ENCODE data around the gene C11orf68. TPM values are rescaled to one million over a fixed set of nuclear protein-coding genes. Genes with fewer than 3 reads are reported as not detected.

Gene C11orf68
- total RNA-seq, 1 donor from 2014 or later = 83.5 TPM

DNA sequence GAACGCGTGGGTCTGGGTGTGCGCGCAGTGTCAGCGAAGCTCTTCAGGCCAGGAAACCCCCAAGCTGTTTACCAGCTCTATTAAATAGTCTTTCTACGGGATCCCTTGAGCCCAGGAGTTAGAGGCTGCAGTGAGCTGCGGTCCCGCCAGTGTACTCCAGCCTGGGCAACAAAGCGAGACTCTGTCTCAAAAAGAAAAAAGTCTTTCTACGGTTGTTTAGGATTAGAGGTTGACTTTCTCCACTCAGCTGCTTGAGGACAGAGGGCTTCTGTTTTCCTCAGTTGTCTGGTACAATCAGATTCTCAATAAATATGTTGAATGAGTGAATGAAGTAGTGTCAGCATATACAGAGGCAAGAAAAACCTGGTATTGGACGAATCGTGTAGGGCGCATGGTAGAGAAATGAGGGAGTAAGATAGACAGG lies 43.3 kb upstream of the C11orf68 start:
- Mint-ChIP-seq H3K9me3 (ENCODE audit: unreplicated experiment) (no peaks in the 10 kb centered on the region), H3K36me3 (ENCODE audit: unreplicated experiment) (peaks cover 13% of the 10 kb centered on the region), H3K4me3 (ENCODE audit: unreplicated experiment) (peak overlapping the region; percentile 92), H3K27ac (ENCODE audit: unreplicated experiment) (peak overlapping the region; percentile 62), H3K27me3 (ENCODE audit: unreplicated experiment) (peaks cover 2% of the 10 kb centered on the region), H3K4me1 (ENCODE audit: unreplicated experiment) (peaks cover 25% of the 10 kb centered on the region)
- TF ChIP-seq, protein P1, sequence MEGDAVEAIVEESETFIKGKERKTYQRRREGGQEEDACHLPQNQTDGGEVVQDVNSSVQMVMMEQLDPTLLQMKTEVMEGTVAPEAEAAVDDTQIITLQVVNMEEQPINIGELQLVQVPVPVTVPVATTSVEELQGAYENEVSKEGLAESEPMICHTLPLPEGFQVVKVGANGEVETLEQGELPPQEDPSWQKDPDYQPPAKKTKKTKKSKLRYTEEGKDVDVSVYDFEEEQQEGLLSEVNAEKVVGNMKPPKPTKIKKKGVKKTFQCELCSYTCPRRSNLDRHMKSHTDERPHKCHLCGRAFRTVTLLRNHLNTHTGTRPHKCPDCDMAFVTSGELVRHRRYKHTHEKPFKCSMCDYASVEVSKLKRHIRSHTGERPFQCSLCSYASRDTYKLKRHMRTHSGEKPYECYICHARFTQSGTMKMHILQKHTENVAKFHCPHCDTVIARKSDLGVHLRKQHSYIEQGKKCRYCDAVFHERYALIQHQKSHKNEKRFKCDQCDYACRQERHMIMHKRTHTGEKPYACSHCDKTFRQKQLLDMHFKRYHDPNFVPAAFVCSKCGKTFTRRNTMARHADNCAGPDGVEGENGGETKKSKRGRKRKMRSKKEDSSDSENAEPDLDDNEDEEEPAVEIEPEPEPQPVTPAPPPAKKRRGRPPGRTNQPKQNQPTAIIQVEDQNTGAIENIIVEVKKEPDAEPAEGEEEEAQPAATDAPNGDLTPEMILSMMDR (IDR thresholded peaks at IDR 0.05) = no peak
- no peak for DNase-seq (ENCODE audit: extremely low spot score, unreplicated experiment)

DNA sequence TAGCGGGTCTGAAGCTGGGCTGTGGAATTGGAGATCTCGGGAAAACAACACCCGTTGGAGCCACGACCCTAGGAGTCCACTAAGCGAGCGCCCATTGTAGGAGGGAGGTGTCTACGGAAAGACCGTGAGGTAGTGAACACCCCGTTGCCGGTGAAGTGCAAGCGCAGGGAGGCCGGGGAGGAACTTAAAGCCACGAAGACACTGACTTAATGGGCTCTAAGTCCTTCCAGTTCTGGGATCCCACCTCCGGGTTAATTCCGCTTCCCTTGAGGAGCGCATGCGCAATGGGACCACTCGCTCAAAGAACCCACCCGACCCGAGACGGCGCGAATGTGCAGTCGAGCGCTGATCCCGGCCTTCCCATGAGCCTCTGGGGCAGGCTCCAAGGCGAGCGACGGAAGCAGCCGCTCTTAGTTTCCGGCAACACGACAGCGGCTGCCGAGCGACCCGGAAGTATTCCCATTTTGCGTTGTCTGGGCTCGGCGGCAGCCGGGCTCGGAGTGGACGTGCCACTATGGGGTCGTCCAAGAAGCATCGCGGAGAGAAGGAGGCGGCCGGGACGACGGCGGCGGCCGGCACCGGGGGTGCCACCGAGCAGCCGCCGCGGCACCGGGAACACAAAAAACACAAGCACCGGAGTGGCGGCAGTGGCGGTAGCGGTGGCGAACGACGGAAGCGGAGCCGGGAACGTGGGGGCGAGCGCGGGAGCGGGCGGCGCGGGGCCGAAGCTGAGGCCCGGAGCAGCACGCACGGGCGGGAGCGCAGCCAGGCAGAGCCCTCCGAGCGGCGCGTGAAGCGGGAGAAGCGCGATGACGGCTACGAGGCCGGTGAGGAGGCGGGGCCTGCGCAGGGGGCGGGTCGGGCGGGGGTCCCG lies 42.6 kb upstream of the C11orf68 start, which contains the start of gene SART1:
TSS of gene SART1 (plus strand) at position 468 of the 874 bp plus-strand sequence. CDS start at position 515, 47 bp downstream.
- Mint-ChIP-seq H3K27ac (ENCODE audit: unreplicated experiment) (peak within 1 kb of the TSS; percentile 97), H3K4me3 (ENCODE audit: unreplicated experiment) (peak within 1 kb of the TSS; percentile 92), H3K27me3 (ENCODE audit: unreplicated experiment) (peaks cover 2% of the 10 kb centered on the region), H3K4me1 (ENCODE audit: unreplicated experiment) (peaks cover 25% of the 10 kb centered on the region), H3K36me3 (ENCODE audit: unreplicated experiment) (peaks cover 10% of the 10 kb centered on the region), H3K9me3 (ENCODE audit: unreplicated experiment) (no peaks in the 10 kb centered on the region)
- peak; percentile 99 for DNase-seq (ENCODE audit: extremely low spot score, unreplicated experiment)
- TF ChIP-seq, protein P1 (IDR thresholded peaks at IDR 0.05) = no peak

DNA sequence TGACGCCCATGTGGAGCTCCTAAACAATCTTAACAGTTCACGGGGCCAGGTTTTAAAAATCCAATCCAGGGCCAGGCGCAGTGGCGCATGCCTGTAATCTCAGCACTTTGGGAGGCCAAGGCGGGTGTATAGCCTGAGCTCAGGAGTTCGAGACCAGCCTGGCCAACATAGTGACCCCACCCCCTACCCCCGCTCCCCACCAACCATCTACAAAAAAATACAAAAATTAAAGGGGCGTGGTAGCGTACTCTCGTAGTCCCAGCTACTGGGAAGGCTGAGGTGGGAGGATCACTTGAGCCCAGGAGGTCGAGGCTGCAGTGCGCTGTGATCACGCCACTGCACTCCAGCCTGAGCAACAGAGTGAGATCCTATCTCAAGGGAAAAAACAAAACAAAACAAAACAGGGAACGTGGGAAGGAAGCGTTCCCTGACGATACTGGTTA lies 42.0 kb upstream of the C11orf68 start:
- H3K9me3 Mint-ChIP-seq (ENCODE audit: unreplicated experiment) = no peaks in the 10 kb centered on the region
- H3K27ac Mint-ChIP-seq (ENCODE audit: unreplicated experiment) = peak overlapping the region; percentile 97
- H3K4me1 Mint-ChIP-seq (ENCODE audit: unreplicated experiment) = peaks cover 25% of the 10 kb centered on the region
- TF ChIP-seq, protein P1 (IDR thresholded peaks at IDR 0.05) = no peak
- peaks cover 2% of the 10 kb centered on the region for H3K27me3 Mint-ChIP-seq (ENCODE audit: unreplicated experiment)
- peaks cover 7% of the 10 kb centered on the region for H3K36me3 Mint-ChIP-seq (ENCODE audit: unreplicated experiment)
- DNase-seq (ENCODE audit: extremely low spot score, unreplicated experiment) = no peak
- peak overlapping the region; percentile 92 for H3K4me3 Mint-ChIP-seq (ENCODE audit: unreplicated experiment)

DNA sequence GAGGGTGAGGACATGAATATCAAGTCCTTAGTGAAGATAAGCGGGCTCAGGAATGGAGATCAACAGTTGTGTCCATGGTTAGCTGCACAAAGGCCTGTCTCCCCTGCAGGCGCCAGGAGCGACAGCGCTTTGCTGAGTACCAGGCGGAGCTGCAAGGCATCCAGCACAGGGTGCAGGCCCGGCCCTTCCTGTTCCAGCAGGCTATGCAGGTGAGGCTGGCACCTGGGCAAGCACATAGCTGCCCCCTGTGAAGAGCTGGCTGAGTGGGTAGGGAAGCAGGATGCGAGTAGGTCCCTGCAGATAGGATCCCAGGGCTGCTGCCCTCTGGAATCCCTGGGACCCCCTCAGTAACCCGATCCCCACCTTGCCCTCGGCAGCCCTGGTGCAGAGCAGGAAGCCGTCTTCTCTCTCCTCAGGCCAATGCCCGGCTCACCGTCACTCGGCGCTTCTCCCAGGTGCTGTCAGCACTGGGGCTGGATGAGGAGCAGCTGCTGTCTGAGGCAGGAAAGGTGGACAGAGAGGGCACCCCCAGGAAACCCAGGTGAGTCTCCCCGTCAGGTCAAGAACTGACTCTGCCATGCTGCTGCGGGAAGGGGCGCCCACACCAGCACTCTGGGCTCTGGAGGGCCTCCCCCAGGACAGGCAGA lies 40.0 kb upstream of the C11orf68 start:
- Mint-ChIP-seq H3K4me3 (ENCODE audit: unreplicated experiment) (no peak overlapping the region), H3K27ac (ENCODE audit: unreplicated experiment) (no peak overlapping the region), H3K27me3 (ENCODE audit: unreplicated experiment) (peaks cover 2% of the 10 kb centered on the region), H3K4me1 (ENCODE audit: unreplicated experiment) (peaks cover 23% of the 10 kb centered on the region), H3K36me3 (ENCODE audit: unreplicated experiment) (peaks cover 2% of the 10 kb centered on the region), H3K9me3 (ENCODE audit: unreplicated experiment) (no peaks in the 10 kb centered on the region)
- DNase-seq (ENCODE audit: extremely low spot score, unreplicated experiment) = no peak
- TF ChIP-seq, protein P1 (IDR thresholded peaks at IDR 0.05) = no peak

DNA sequence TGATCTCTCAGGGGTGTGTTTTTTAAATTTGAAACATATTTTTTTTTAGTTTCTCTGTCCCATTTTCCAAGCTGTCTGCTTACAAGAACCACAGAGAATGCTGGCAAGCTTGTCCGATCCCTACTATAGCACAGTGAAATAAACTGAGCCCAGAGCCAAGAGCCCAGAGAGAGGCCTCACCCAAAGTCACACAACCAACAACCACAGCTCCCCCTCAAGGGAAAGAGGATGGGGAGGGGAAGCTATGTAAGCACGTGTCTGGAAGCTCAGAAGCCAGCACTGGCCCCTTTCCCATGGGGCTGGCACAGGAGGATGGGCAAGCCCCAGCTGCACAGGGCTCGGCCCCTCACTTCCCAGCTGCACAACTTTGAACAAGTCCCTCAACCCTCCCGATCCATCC lies 39.4 kb upstream of the C11orf68 start:
- TF ChIP-seq, protein P1 (IDR thresholded peaks at IDR 0.05) = no peak
- Mint-ChIP-seq H3K36me3 (ENCODE audit: unreplicated experiment) (peaks cover 2% of the 10 kb centered on the region), H3K4me3 (ENCODE audit: unreplicated experiment) (no peak overlapping the region), H3K27ac (ENCODE audit: unreplicated experiment) (no peak overlapping the region), H3K27me3 (ENCODE audit: unreplicated experiment) (peaks cover 2% of the 10 kb centered on the region), H3K4me1 (ENCODE audit: unreplicated experiment) (peaks cover 20% of the 10 kb centered on the region), H3K9me3 (ENCODE audit: unreplicated experiment) (no peaks in the 10 kb centered on the region)
- no peak for DNase-seq (ENCODE audit: extremely low spot score, unreplicated experiment)

Data from osteocyte (in vitro differentiated cells).